Smooth muscle cell (in vitro differentiated cells): Measurements from ENCODE around the gene ADAMTSL3. TPM values are rescaled to one million over a fixed set of nuclear protein-coding genes. Genes with fewer than 3 reads are reported as not detected.

Experiments
- DNase-seq: peaks from one replicate; lab custom pipeline; 2025; ENCODE audit not compliant: unreplicated experiment; lab: John Stamatoyannopoulos, UW
- H2AFZ ChIP-seq: fragments of 200-600 bp; sonication (generic); 2 replicates; pipeline ENCODE4 v1.6.0; 2016; ENCODE audit warnings: antibody characterized with exemption, low read depth, mild to moderate bottlenecking
- H3F3A ChIP-seq: fragments of 200-600 bp; sonication (generic); 2 replicates; pipeline ENCODE4 v1.6.0; 2017; ENCODE audit warnings: antibody characterized with exemption, low read depth
- H3K27ac ChIP-seq: fragments of 200-600 bp; sonication (generic); 2 replicates; pipeline ENCODE4 v1.5.1; 2016; ENCODE audit warnings: low read depth, mild to moderate bottlenecking
- H3K27me3 ChIP-seq: fragments of 200-600 bp; sonication (generic); 2 replicates; pipeline ENCODE4 v1.6.1; 2016; ENCODE audit warnings: low read depth, mild to moderate bottlenecking
- H3K36me3 ChIP-seq: fragments of 200-600 bp; sonication (generic); 2 replicates; pipeline ENCODE4 v1.5.1; 2016; ENCODE audit warnings: low read depth
- H3K4me1 ChIP-seq: fragments of 200-600 bp; sonication (generic); 2 replicates; pipeline ENCODE4 v1.5.1; 2016; ENCODE audit warnings: low read depth
- H3K4me2 ChIP-seq: fragments of 200-600 bp; sonication (generic); 2 replicates; pipeline ENCODE4 v1.6.0; 2016; ENCODE audit warnings: mild to moderate bottlenecking
- H3K4me3 ChIP-seq: fragments of 200-600 bp; sonication (generic); 2 replicates; pipeline ENCODE4 v1.5.1; 2016; ENCODE audit warnings: mild to moderate bottlenecking
- H3K79me2 ChIP-seq: fragments of 200-600 bp; sonication (generic); 2 replicates; pipeline ENCODE4 v1.6.0; 2016; ENCODE audit warnings: low read depth, mild to moderate bottlenecking
- H3K9ac ChIP-seq: fragments of 200-600 bp; sonication (generic); 2 replicates; pipeline ENCODE4 v1.6.0; 2016; ENCODE audit warnings: low read depth
- H3K9me3 ChIP-seq: fragments of 200-600 bp; sonication (generic); replicated peaks from 2 replicates; pipeline ENCODE4 v1.5.1; 2016; ENCODE audit warnings: low read depth
- H4K20me1 ChIP-seq: fragments of 200-600 bp; sonication (generic); 2 replicates; pipeline ENCODE4 v1.6.0; 2016; ENCODE audit warnings: low read depth
- WGBS: methylation state at CpG from one replicate; pipeline ENCODE4 v1.1.7; 2016; ENCODE audit warnings: low lambda C conversion rate; 5-methylcytosine and 5-hydroxymethylcytosine counted together
- polyA plus RNA-seq: library from polyadenylated mRNA; unstranded; fragments of >200 nt; fragmentation: Nextera tagmentation; extraction: Ambion mirVana; gene quantifications from 2 replicates; pipeline ENCODE4 v1.2.1, GENCODE V29; 2016
- total RNA-seq: library from RNA; depleted of rRNA; stranded (reverse); fragments of >200 nt; gene quantifications from 2 replicates; pipeline ENCODE4 v1.2.3, GENCODE V29; 2014
- TF ChIP-seq, protein P1 (sequence below): fragments of 200-600 bp; sonication (generic); IDR thresholded peaks from 2 replicates; pipeline ENCODE4 v1.5.1; 2017; ENCODE audit warnings: borderline replicate concordance, mild to moderate bottlenecking, antibody characterized with exemption; ENCODE audit not compliant: insufficient read depth, poor library complexity, severe bottlenecking

Gene ADAMTSL3
- total and polyA plus RNA-seq, 2 experiments from 2014 or later: 0.17 to 0.22 TPM

- no peaks in the 10 kb centered on the region for H3K4me1 ChIP-seq
- no peaks in the 10 kb centered on the region for H3K79me2 ChIP-seq
- no peaks in the 10 kb centered on the region for H4K20me1 ChIP-seq
- no peaks in the 10 kb centered on the region for H3K36me3 ChIP-seq
- no peak for DNase-seq
- TF ChIP-seq, protein P1, sequence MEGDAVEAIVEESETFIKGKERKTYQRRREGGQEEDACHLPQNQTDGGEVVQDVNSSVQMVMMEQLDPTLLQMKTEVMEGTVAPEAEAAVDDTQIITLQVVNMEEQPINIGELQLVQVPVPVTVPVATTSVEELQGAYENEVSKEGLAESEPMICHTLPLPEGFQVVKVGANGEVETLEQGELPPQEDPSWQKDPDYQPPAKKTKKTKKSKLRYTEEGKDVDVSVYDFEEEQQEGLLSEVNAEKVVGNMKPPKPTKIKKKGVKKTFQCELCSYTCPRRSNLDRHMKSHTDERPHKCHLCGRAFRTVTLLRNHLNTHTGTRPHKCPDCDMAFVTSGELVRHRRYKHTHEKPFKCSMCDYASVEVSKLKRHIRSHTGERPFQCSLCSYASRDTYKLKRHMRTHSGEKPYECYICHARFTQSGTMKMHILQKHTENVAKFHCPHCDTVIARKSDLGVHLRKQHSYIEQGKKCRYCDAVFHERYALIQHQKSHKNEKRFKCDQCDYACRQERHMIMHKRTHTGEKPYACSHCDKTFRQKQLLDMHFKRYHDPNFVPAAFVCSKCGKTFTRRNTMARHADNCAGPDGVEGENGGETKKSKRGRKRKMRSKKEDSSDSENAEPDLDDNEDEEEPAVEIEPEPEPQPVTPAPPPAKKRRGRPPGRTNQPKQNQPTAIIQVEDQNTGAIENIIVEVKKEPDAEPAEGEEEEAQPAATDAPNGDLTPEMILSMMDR: no peak
- H3K4me2 ChIP-seq: no peak overlapping the region
- no peak overlapping the region for H3K4me3 ChIP-seq
- no peaks in the 10 kb centered on the region for H3F3A ChIP-seq
- no peak overlapping the region for H3K27ac ChIP-seq
- 89% methylated on average over 1 of the region's 1 CpG for WGBS
- H3K9ac ChIP-seq: no peak overlapping the region
- H3K27me3 ChIP-seq: no peaks in the 10 kb centered on the region
- H2AFZ ChIP-seq: no peak overlapping the region
- no peaks in the 10 kb centered on the region for H3K9me3 ChIP-seq
These were observed 115.6 kb downstream of the ADAMTSL3 start for GRCh38 chr15:83769411-83769999.

GRCh38 chr15:83775738-83776137 is 121.8 kb downstream of the ADAMTSL3 start:
- 48% methylated on average over 3 of the region's 3 CpGs for WGBS
- H3K9me3 ChIP-seq: no peaks in the 10 kb centered on the region
- DNase-seq: no peak
- H3F3A ChIP-seq: no peaks in the 10 kb centered on the region
- no peaks in the 10 kb centered on the region for H4K20me1 ChIP-seq
- no peaks in the 10 kb centered on the region for H3K4me1 ChIP-seq
- no peaks in the 10 kb centered on the region for H3K79me2 ChIP-seq
- no peak overlapping the region for H3K27ac ChIP-seq
- no peaks in the 10 kb centered on the region for H3K36me3 ChIP-seq
- TF ChIP-seq, protein P1: no peak
- H3K9ac ChIP-seq: no peak overlapping the region
- H2AFZ ChIP-seq: no peak overlapping the region
- no peaks in the 10 kb centered on the region for H3K27me3 ChIP-seq
- no peak overlapping the region for H3K4me3 ChIP-seq
- H3K4me2 ChIP-seq: no peak overlapping the region

- Histone ChIP-seq H3K79me2 (no peaks in the 10 kb centered on the region), H3K9ac (no peak overlapping the region), H3K4me2 (no peak overlapping the region), H3K27ac (no peak overlapping the region), H3K27me3 (no peaks in the 10 kb centered on the region), H3K4me1 (no peaks in the 10 kb centered on the region), H2AFZ (no peak overlapping the region), H3K4me3 (no peak overlapping the region), H3K9me3 (no peaks in the 10 kb centered on the region), H3F3A (no peaks in the 10 kb centered on the region), H3K36me3 (no peaks in the 10 kb centered on the region), H4K20me1 (no peaks in the 10 kb centered on the region)
- 87% methylated on average over 4 of the region's 4 CpGs for WGBS
- no peak for DNase-seq
- TF ChIP-seq, protein P1: no peak
These were observed 123.1 kb downstream of the ADAMTSL3 start for GRCh38 chr15:83776986-83777385.

GRCh38 chr15:83783227-83783626 is 129.3 kb downstream of the ADAMTSL3 start:
- Histone ChIP-seq H3F3A (no peaks in the 10 kb centered on the region), H4K20me1 (no peaks in the 10 kb centered on the region), H3K4me2 (no peak overlapping the region), H2AFZ (no peak overlapping the region), H3K4me1 (no peaks in the 10 kb centered on the region), H3K9ac (no peak overlapping the region), H3K4me3 (no peak overlapping the region), H3K36me3 (no peaks in the 10 kb centered on the region), H3K27me3 (no peaks in the 10 kb centered on the region), H3K27ac (no peak overlapping the region), H3K9me3 (no peaks in the 10 kb centered on the region), H3K79me2 (no peaks in the 10 kb centered on the region)
- TF ChIP-seq, protein P1: no peak
- 98% methylated on average over 1 of the region's 1 CpG for WGBS
- no peak for DNase-seq
